Breast epithelium (tissue), 4 donors: ENCODE data around the gene ACSM5. TPM values are rescaled to one million over a fixed set of nuclear protein-coding genes. Genes with fewer than 3 reads are reported as not detected.

Source experiments
- DNase-seq, 2 donors: peaks; one replicate each; pipeline ENCODE4 v3.0.0-alpha.2; 2019; ENCODE audit warnings: low spot score in 2 of 2
- H3K27ac ChIP-seq, 2 donors: fragments of 200-600 bp; sonication (generic) in 1 of 2; one replicate each; pipeline ENCODE4 v1.5.1; 2016 to 2019; ENCODE audit warnings: mild to moderate bottlenecking in 1 of 2
- H3K27me3 ChIP-seq, 2 donors: fragments of 200-600 bp; sonication (generic) in 1 of 2; one replicate each; pipeline versions ENCODE4 v1.5.1 to v1.6.0; 2017 to 2019; ENCODE audit warnings: control low read depth in 1 of 2, mild to moderate bottlenecking in 1 of 2
- H3K36me3 ChIP-seq: fragments of 200-600 bp; one replicate; pipeline ENCODE4 v1.5.1; 2019
- H3K4me1 ChIP-seq, 2 donors: fragments of 200-600 bp; sonication (generic); one replicate each; pipeline ENCODE4 v1.5.1; 2016 to 2019; ENCODE audit warnings: control low read depth in 1 of 2
- H3K4me3 ChIP-seq, 3 donors: fragments of 200-600 bp; sonication (generic); 1 replicate in 2 of 3; 2 replicates in 1 of 3; pipeline ENCODE4 v1.5.1; 2016 to 2019; ENCODE audit warnings: mild to moderate bottlenecking in 3 of 3, moderate library complexity in 2 of 3
- H3K9me3 ChIP-seq, 2 donors: fragments of 200-600 bp; sonication (generic) in 1 of 2; one replicate each; pipeline ENCODE4 v1.5.1; 2016 to 2019; ENCODE audit warnings: control low read depth in 1 of 2
- CTCF ChIP-seq, 3 donors: fragments of 450-650 bp; IDR thresholded peaks; one replicate each; pipeline ENCODE4 v1.5.1; 2016 to 2017; ENCODE audit warnings: antibody characterized with exemption in 3 of 3, mild to moderate bottlenecking in 3 of 3, moderate library complexity in 3 of 3
- POLR2A ChIP-seq: fragments of 450-650 bp; IDR thresholded peaks from one replicate; pipeline ENCODE4 v1.6.1; 2016; ENCODE audit warnings: antibody characterized with exemption, mild to moderate bottlenecking, moderate library complexity
- POLR2AphosphoS5 ChIP-seq, 3 donors: sonication (generic); formaldehyde crosslinking; IDR thresholded peaks; one replicate each; pipeline ENCODE4 v1.6.1; 2017; ENCODE audit warnings: antibody characterized with exemption in 3 of 3
- intact Hi-C: fragments of 100-400 bp; cut with DNase I; formaldehyde crosslinking; loops from one replicate; pipeline ENCODE4 v1.15.1; 2023; ENCODE audit warnings: low total_unique reads
- total RNA-seq, 3 donors: library from RNA; depleted of rRNA; stranded (reverse); fragments of >200 nt; gene quantifications; one replicate each; pipeline ENCODE4 v1.1.0, GENCODE V29; 2016

Gene ACSM5
- total RNA-seq, 3 donors from 2014 or later = 4.5 to 61.0 (median 8.8) TPM

GRCh38 chr16:20401475-20402016 is 7.8 kb upstream of the ACSM5 start:
- intact Hi-C loops = no loop called here
- no peaks in the 10 kb centered on the region for H3K36me3 ChIP-seq
- DNase-seq = no peak
- H3K4me3 ChIP-seq = no peak overlapping the region
- no peak overlapping the region for H3K27ac ChIP-seq
- H3K27me3 ChIP-seq = no peaks in the 10 kb centered on the region
- TF ChIP-seq CTCF (IDR thresholded peaks at IDR 0.05) (no peak), POLR2A (no peak), POLR2AphosphoS5 (IDR thresholded peaks at IDR 0.05) (no peak)
- no peaks in the 10 kb centered on the region for H3K4me1 ChIP-seq
- H3K9me3 ChIP-seq = no peaks in the 10 kb centered on the region

- Histone ChIP-seq H3K4me1 (no peaks in the 10 kb centered on the region), H3K4me3 (no peak overlapping the region), H3K27ac (no peak overlapping the region), H3K36me3 (no peaks in the 10 kb centered on the region), H3K27me3 (no peaks in the 10 kb centered on the region), H3K9me3 (no peaks in the 10 kb centered on the region)
- intact Hi-C loops = no loop called here
- no peak for DNase-seq
- TF ChIP-seq POLR2A = no peak
- TF ChIP-seq CTCF (IDR thresholded peaks at IDR 0.05) = no peak
- no peak for TF ChIP-seq POLR2AphosphoS5 (IDR thresholded peaks at IDR 0.05)
Observed at GRCh38 chr16:20402651-20403050, 6.7 kb upstream of the ACSM5 start.

- no peaks in the 10 kb centered on the region for H3K4me1 ChIP-seq
- intact Hi-C loops = no loop called here
- no peaks in the 10 kb centered on the region for H3K36me3 ChIP-seq
- H3K9me3 ChIP-seq = no peaks in the 10 kb centered on the region
- no peaks in the 10 kb centered on the region for H3K27me3 ChIP-seq
- H3K4me3 ChIP-seq = no peak within 1 kb of the TSS
- no peak for DNase-seq
- TF ChIP-seq POLR2AphosphoS5 (IDR thresholded peaks at IDR 0.05) = no peak
- no peak for TF ChIP-seq POLR2A
- no peak for TF ChIP-seq CTCF (IDR thresholded peaks at IDR 0.05)
- no peak within 1 kb of the TSS for H3K27ac ChIP-seq
Observed at GRCh38 chr16:20404637-20405036, 4.7 kb upstream of the ACSM5 start, which contains the start of gene PDILT. TSS of gene PDILT (minus strand) at chr16:20404737. CDS start at chr16:20399300, 5,437 bp downstream.

GRCh38 chr16:20410121-20410723 is 888 bp downstream of the ACSM5 start:
- intact Hi-C loops = no loop called here
- peak overlapping the region in 1 of 2 donors; percentile 1 for H3K27ac ChIP-seq
- H3K27me3 ChIP-seq = no peaks in the 10 kb centered on the region
- no peaks in the 10 kb centered on the region for H3K4me1 ChIP-seq
- no peak for DNase-seq
- H3K36me3 ChIP-seq = no peaks in the 10 kb centered on the region
- H3K9me3 ChIP-seq = no peaks in the 10 kb centered on the region
- peak overlapping the region in 1 of 3 donors; percentile 9 for H3K4me3 ChIP-seq
- TF ChIP-seq CTCF (IDR thresholded peaks at IDR 0.05) (no peak), POLR2AphosphoS5 (IDR thresholded peaks at IDR 0.05) (no peak), POLR2A (no peak)

GRCh38 chr16:20411055-20411454 is 1.7 kb downstream of the ACSM5 start:
- intact Hi-C loops = no loop called here
- no peak for DNase-seq
- H3K36me3 ChIP-seq = no peaks in the 10 kb centered on the region
- TF ChIP-seq POLR2AphosphoS5 (IDR thresholded peaks at IDR 0.05) (no peak), POLR2A (no peak), CTCF (IDR thresholded peaks at IDR 0.05) (no peak)
- no peaks in the 10 kb centered on the region for H3K27me3 ChIP-seq
- no peak overlapping the region for H3K27ac ChIP-seq
- H3K9me3 ChIP-seq = no peaks in the 10 kb centered on the region
- no peaks in the 10 kb centered on the region for H3K4me1 ChIP-seq
- H3K4me3 ChIP-seq = no peak overlapping the region
